Astrocyte (in vitro differentiated cells and primary cell): ENCODE measurements around the gene PYGB. TPM values are rescaled to one million over a fixed set of nuclear protein-coding genes. Genes with fewer than 3 reads are reported as not detected.

Experiments used
- DNase-seq: peaks from one replicate; pipeline ENCODE4 v3.0.0-alpha.2; 2010; ENCODE audit warnings: low read depth
- FAIRE-seq: peaks from 2 replicates; lab custom pipeline; 2011; peaks lifted over from hg19 to GRCh38; lab: Jason Lieb, UNC
- H2AFZ ChIP-seq: 2 replicates; pipeline ENCODE4 v1.6.0; 2012; ENCODE audit warnings: low read depth, low read length, inconsistent platforms
- H3K27ac ChIP-seq: 2 replicates; pipeline ENCODE4 v1.5.1; 2011; ENCODE audit warnings: low read depth, low read length, inconsistent platforms
- H3K27me3 ChIP-seq: 2 replicates; pipeline ENCODE4 v1.6.0; 2011; ENCODE audit warnings: low read length, inconsistent platforms; ENCODE audit not compliant: insufficient read depth
- H3K36me3 ChIP-seq: 2 replicates; pipeline ENCODE4 v1.5.1; 2011; ENCODE audit warnings: low read length, inconsistent platforms; ENCODE audit not compliant: insufficient read depth
- H3K4me1 ChIP-seq: 2 replicates; pipeline ENCODE4 v1.5.1; 2011; ENCODE audit warnings: low read length, inconsistent platforms; ENCODE audit not compliant: insufficient read depth
- H3K4me2 ChIP-seq: 2 replicates; pipeline ENCODE4 v1.6.0; 2012; ENCODE audit warnings: low read length, inconsistent platforms
- H3K4me3 ChIP-seq: 2 replicates; pipeline ENCODE4 v1.5.1; 2011; ENCODE audit warnings: low read depth, mild to moderate bottlenecking, low read length, inconsistent platforms; ENCODE audit not compliant: insufficient read depth
- H3K79me2 ChIP-seq: 2 replicates; pipeline ENCODE4 v1.6.0; 2012; ENCODE audit warnings: mild to moderate bottlenecking, low read length, inconsistent platforms; ENCODE audit not compliant: insufficient read depth
- H3K9ac ChIP-seq: 2 replicates; pipeline ENCODE4 v1.6.0; 2012; ENCODE audit warnings: mild to moderate bottlenecking, low read length, inconsistent platforms
- H3K9me3 ChIP-seq: 2 replicates; pipeline ENCODE4 v1.5.1; 2012; ENCODE audit warnings: low read depth, mild to moderate bottlenecking, low read length, inconsistent platforms; ENCODE audit not compliant: insufficient read depth
- H4K20me1 ChIP-seq: 2 replicates; pipeline ENCODE4 v1.6.0; 2012; ENCODE audit warnings: low read length, inconsistent platforms; ENCODE audit not compliant: insufficient read depth
- H3K27ac Mint-ChIP-seq: one replicate; pipeline ENCODE4 v1.8.0; 2021; ENCODE audit warnings: mild to moderate bottlenecking, mixed read lengths; ENCODE audit not compliant: unreplicated experiment
- H3K27me3 Mint-ChIP-seq: one replicate; pipeline ENCODE4 v1.8.0; 2021; ENCODE audit warnings: low read depth, mixed read lengths; ENCODE audit not compliant: unreplicated experiment
- H3K36me3 Mint-ChIP-seq: one replicate; pipeline ENCODE4 v1.8.0; 2021; ENCODE audit warnings: low read depth, mixed read lengths; ENCODE audit not compliant: unreplicated experiment
- H3K4me1 Mint-ChIP-seq: one replicate; pipeline ENCODE4 v1.8.0; 2021; ENCODE audit warnings: low read depth, mixed read lengths; ENCODE audit not compliant: unreplicated experiment
- H3K4me3 Mint-ChIP-seq: one replicate; pipeline ENCODE4 v1.8.0; 2021; ENCODE audit warnings: mild to moderate bottlenecking, moderate library complexity, mixed read lengths; ENCODE audit not compliant: unreplicated experiment
- H3K9me3 Mint-ChIP-seq: one replicate; pipeline ENCODE4 v1.8.0; 2021; ENCODE audit warnings: mild to moderate bottlenecking, mixed read lengths; ENCODE audit not compliant: unreplicated experiment
- CTCF ChIP-seq: IDR thresholded peaks from 2 replicates; pipeline ENCODE4 v1.5.1; 2011; ENCODE audit warnings: low read depth, mild to moderate bottlenecking, inconsistent platforms, low read length, moderate library complexity; ENCODE audit not compliant: insufficient read depth
- EZH2 ChIP-seq: IDR thresholded peaks from 2 replicates; pipeline ENCODE4 v1.6.1; 2012; ENCODE audit warnings: mild to moderate bottlenecking, low read length, inconsistent platforms; ENCODE audit not compliant: insufficient read depth
- total RNA-seq: library from RNA; stranded (reverse); gene quantifications from 2 replicates; pipeline ENCODE4 v1.2.1, GENCODE V29; 2021

Gene PYGB
- total RNA-seq, 1 donor from 2014 or later, result 206 TPM

DNA sequence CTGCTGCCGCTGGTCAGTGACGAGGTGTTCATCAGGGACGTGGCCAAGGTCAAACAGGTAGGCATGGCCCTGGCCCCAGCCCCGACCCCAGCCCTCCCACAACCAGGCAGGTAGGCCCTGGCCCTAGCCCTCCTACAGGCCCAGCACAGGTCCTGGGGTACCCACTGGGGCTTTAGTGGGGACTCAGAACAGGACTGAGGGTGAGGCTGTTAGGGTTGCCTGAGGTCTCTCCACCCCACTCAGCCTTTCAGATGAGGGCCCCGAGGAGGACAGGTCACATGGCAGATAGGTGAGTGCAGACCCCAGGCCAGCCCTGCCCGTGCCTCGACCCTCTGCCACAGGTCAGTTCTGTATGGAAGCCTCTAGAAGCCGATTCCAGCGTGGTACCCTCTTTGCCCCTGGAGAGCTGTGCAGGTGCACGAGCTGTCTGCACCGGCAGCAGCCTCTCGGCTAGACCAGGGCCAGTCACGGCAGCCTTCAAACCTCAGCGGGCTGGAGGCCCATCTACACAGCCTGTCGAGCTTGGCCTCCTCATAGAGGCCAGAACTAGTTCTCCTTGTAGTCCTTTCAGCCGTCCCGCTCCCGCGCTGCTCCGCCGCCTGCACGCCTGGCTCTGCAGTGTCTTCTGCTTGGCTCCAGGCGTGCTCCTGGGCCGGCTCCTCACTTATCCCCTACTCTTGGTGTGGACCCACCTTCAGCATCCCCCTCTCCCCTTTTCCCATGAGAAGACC, 35.5 kb downstream of the PYGB start:
- H3K4me2 ChIP-seq, result no peak overlapping the region
- peaks cover 17% of the 10 kb centered on the region for H3K79me2 ChIP-seq
- H3K9ac ChIP-seq, result no peak overlapping the region
- H3K9me3 ChIP-seq, result no peaks in the 10 kb centered on the region
- H3K4me3 Mint-ChIP-seq, result no peak overlapping the region
- H3K4me3 ChIP-seq, result no peak overlapping the region
- FAIRE-seq, result no peak
- no peaks in the 10 kb centered on the region for H3K4me1 ChIP-seq
- no peaks in the 10 kb centered on the region for H3K9me3 Mint-ChIP-seq
- no peaks in the 10 kb centered on the region for H3K4me1 Mint-ChIP-seq
- H4K20me1 ChIP-seq, result peaks cover 50% of the 10 kb centered on the region
- DNase-seq, result no peak
- TF ChIP-seq CTCF (no peak), EZH2 (no peak)
- no peak overlapping the region for H2AFZ ChIP-seq
- H3K27ac Mint-ChIP-seq, result peak overlapping the region; percentile 47
- peaks cover 30% of the 10 kb centered on the region for H3K36me3 Mint-ChIP-seq
- H3K27me3 Mint-ChIP-seq, result no peaks in the 10 kb centered on the region
- no peak overlapping the region for H3K27ac ChIP-seq
- peaks cover 39% of the 10 kb centered on the region for H3K36me3 ChIP-seq
- no peaks in the 10 kb centered on the region for H3K27me3 ChIP-seq

GRCh38 chr20:25284131-25284601, 36.3 kb downstream of the PYGB start:
- Mint-ChIP-seq H3K27me3 (no peaks in the 10 kb centered on the region), H3K27ac (peak overlapping the region; percentile 47), H3K36me3 (peaks cover 31% of the 10 kb centered on the region), H3K4me3 (no peak overlapping the region), H3K9me3 (no peaks in the 10 kb centered on the region), H3K4me1 (no peaks in the 10 kb centered on the region)
- Histone ChIP-seq H3K27me3 (no peaks in the 10 kb centered on the region), H3K9ac (no peak overlapping the region), H3K9me3 (no peaks in the 10 kb centered on the region), H2AFZ (no peak overlapping the region), H3K79me2 (peaks cover 17% of the 10 kb centered on the region), H3K4me1 (no peaks in the 10 kb centered on the region), H3K4me3 (no peak overlapping the region), H3K36me3 (peaks cover 39% of the 10 kb centered on the region), H3K4me2 (no peak overlapping the region), H3K27ac (no peak overlapping the region), H4K20me1 (peaks cover 50% of the 10 kb centered on the region)
- no peak for TF ChIP-seq EZH2
- no peak for TF ChIP-seq CTCF
- FAIRE-seq (no peak), DNase-seq (no peak)

- peaks cover 20% of the 10 kb centered on the region for H3K79me2 ChIP-seq
- DNase-seq (no peak), FAIRE-seq (no peak)
- H3K27me3 ChIP-seq, result no peaks in the 10 kb centered on the region
- Mint-ChIP-seq H3K36me3 (peaks cover 36% of the 10 kb centered on the region), H3K4me1 (no peaks in the 10 kb centered on the region), H3K9me3 (no peaks in the 10 kb centered on the region), H3K4me3 (no peak overlapping the region), H3K27ac (peak overlapping the region; percentile 77), H3K27me3 (no peaks in the 10 kb centered on the region)
- no peak overlapping the region for H3K27ac ChIP-seq
- H3K36me3 ChIP-seq, result peaks cover 44% of the 10 kb centered on the region
- TF ChIP-seq EZH2 (no peak), CTCF (no peak)
- H3K9me3 ChIP-seq, result no peaks in the 10 kb centered on the region
- H4K20me1 ChIP-seq, result peaks cover 55% of the 10 kb centered on the region
- no peak overlapping the region for H3K4me2 ChIP-seq
- H3K4me1 ChIP-seq, result no peaks in the 10 kb centered on the region
- no peak overlapping the region for H2AFZ ChIP-seq
- no peak overlapping the region for H3K4me3 ChIP-seq
- H3K9ac ChIP-seq, result no peak overlapping the region
Measured at GRCh38 chr20:25285091-25285647, 37.3 kb downstream of the PYGB start.
